Fibroblast of gingiva (primary cell): Measurements from ENCODE around the gene RETREG1.
"Not testable (repeated sequence)": the region's sequence is repeated elsewhere in the genome, so short reads cannot be mapped to it uniquely, and the experiment has no call there.

Experiments used
- DNase-seq: peaks from one replicate; pipeline ENCODE4 v3.0.0-alpha.2; 2011; ENCODE audit warnings: low read depth

Gene RETREG1

DNA sequence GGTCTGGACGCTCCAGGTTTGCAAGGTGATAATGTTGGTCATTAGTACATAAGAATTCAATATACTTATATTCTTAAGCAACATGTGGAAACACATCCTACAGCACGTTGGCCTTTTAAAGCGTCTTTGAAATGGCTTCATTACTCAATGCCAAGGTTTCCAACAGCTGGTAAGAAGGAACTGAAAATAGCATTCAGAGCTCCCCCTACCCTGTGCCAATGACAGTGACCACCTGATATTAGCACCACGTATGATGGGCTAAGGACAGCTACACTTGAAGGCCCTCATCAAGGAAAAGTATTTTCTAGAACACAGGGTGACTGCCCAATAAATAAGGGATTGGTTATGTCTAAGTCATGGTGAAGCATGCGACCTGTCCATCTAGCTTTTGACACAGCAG, 161.1 kb downstream of the RETREG1 start:
- no peak for DNase-seq

DNA sequence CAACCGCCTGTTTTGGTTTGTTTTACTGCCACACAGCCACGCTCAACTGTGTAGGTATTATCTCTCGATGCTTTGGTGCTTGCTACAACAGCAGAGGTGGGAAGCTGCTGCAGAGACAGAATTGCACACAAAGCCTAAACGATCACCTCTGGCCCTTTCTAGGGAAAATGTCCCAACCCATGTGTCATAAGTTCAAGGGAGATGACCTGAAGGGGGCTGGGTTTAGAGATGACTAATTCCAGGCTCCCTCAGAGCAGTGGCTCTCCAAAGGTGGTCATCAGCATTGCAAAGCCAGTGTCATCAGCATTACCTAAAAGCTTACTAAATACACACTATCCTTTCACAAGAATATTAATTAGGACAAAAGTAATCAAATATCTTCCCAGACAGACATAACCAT, 162.1 kb downstream of the RETREG1 start:
- no peak for DNase-seq

DNA sequence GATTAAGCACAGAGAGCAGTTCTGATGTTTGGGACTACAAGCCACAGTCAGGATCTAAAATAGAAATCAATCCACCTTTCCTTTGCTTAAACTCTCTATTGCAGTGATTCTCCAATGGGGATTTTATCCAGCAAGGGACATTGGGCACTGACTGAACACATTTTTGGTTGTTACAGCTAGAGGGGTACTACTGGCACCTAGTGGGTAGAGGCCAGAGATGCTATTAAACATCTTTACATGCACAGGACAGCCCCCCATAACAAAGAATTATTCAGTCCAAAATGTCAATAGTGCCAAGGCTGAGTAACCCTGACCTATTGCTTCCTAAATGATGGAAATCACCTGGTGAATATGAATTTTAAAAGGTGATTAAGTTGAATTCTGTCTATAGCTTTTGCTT, 163.2 kb downstream of the RETREG1 start:
- no peak for DNase-seq

DNA sequence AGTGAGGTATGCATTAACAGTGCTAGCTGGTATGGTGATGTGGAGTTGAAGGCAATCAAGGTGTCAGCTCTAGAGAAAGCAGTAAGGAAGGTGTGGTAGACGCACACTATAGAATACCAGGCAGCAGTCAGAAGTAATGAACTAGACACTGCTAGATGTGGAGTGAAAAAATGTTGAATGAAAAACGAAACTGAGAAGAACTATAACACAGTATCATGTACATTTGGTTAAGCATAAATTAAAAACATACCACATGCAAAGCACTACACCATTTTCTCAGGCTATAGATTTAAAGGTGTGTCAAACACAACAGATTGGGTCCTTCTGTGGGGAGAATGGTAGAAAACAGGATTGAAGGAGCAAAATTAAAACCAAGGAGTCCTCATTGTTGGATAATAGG, 166.6 kb downstream of the RETREG1 start:
- no peak for DNase-seq

DNA sequence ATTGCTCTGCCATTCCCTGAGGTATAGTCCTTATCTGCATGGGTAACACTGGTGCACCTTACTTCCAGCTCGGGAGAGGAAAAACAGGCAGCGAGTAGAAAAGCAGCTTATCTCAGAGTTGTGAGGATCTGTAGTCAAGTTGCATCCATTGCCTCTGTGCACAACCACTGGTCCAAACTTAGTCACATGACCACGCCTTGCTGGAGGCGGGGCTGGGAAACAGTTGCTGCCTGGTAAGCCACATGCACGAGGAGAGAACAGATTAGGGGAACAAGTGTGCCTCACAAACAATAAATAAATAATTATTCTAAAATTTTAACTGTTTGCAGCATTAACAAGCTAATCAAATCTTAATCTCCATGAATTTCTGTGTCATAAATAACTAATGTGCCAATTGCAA, 169.8 kb downstream of the RETREG1 start:
- no peak for DNase-seq

DNA sequence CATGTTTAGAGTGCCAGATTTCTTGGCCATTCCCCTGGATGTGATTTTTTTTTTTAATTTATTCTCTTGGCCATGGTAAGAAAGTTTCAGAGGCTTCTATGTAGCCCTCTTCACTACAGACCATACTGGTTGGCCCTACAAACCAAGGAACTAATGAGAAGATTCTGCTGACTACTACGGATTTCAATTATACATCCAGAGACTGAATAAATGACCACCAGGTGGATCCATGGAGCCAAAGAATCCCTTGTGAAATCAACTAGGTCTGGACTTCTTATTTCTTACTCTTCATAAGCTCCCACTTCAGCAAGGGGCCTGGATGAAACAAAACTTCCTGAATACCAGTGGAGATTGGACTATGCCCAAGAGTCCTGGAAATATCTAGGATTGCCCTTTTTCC, 178.8 kb downstream of the RETREG1 start:
- DNase-seq, result no peak

DNA sequence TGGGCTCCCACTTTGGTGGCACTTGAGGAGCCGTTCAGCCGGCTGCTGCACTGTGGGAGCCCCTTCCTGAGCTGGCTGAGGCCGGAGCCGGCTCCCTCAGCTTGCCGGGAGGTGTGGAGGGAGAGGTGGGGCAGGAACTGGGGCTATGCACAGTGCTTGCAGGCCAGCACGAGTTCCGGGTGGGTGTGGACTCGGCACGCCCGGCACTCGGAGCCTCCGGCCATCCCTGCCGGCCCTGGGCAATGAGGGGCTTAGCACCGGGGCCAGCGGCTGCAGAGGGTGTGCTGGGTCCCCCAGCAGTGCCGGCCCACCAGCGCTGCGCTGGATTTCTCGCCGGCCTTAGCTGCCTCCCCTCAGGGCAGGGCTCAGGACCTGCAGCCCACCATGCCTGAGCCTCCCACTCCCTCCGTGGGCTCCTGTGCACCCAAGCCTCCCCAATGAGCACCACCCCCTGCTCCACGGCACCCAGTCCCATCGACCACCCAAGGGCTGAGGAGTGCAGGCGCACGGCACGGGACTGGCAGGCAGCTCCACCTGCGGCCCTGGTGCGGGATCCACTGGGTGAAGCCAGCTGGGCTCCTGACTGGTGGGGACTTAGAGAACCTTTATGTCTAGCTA, 180.6 kb downstream of the RETREG1 start:
- DNase-seq, result not testable (repeated sequence)

DNA sequence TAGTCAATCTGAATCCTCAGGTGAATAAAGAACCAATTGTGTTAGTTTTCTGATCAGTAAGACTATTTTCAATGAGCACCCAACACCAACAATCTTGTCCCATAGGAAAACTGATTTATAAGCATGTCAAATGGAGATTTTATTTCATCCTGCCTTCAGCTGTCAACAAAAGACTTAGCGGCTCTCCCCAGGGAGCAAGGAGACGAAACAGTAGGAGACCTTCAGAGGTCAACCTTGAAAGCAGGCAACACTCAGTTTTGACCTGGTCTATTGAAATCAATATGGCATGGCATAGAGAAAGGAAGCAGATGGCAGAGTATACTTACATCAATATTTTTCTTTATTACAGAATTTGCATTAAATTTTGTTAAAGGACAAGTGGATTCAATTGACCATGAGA, 185.3 kb downstream of the RETREG1 start:
- DNase-seq, result no peak

DNA sequence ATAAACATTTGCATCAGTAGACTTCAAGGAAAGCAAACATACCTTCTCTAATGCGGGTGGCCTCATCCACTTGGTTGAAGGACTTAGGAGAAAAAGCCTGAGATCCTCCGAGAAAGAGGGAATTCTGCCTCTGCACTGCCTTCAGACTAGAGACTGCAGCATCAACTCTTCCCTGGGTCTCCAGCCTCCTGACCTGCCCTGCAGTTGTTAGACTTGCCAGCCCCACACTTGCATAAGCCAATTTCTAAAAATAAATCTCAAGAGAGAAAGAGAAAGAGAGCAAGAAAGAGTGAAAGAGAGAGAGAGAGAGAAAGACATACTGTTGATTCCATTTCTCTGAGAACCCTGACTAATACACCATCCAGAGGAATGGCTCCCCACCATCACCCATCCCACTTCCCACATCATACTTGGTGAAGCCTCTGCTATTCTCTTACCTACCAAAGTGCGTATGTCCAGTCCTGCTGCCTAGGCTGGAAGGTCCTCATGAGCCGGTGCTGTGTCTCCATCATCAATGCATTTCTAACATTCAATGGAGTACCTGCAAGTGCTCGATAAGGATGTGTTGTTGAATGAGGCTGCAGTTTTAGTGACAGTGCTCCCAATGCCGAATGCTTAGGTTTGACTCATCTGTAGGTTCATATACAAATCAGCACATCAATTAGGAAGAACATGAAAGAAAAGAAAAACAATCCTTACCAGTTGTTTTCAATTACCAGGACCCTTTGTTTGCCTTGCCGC, 186.3 kb downstream of the RETREG1 start:
- no peak for DNase-seq

DNA sequence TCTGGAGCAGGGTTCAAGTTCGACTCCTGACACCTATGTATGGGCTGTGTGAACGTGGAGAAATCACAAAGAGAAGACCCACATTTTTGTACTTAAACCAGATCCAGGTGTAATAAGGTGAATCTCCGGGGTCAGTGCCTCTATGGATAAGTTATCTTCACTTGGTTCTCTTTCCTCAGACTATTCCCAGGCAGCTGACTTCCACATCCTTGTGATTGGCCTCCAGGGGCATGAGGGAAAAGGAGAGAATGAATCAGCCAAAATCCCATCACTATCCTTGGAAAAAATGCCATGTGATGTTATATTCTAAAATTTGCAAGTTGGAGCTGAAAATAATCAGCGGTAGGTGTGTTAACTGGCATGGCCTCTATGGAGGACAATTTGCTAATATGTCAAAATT, 188.4 kb downstream of the RETREG1 start:
- no peak for DNase-seq

DNA sequence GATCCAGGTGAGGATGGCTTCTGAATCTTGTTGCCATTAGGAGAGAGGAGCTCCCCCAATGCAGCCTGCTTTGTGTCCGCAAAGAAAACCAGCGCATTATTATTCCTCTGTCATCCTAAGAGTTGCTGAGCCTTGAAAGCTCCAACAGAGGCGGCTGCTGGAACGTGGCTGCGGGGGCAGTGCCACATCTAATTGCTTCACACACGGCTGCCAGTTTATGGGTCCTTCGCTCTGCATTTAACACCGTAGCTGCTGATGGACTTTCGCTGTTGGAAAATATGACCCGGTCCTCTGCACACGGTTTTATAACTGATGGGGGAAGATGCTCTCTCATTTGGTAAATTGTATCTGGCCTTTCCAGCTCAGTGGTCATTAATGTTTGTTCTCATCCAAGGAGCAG, 189.2 kb downstream of the RETREG1 start:
- no peak for DNase-seq
